Transverse colon (tissue), 4 donors: ENCODE results near the gene SIGLEC7. TPM values are rescaled to one million over a fixed set of nuclear protein-coding genes. Genes with fewer than 3 reads are reported as not detected.

ENCODE experiments used
- DNase-seq: peaks from one replicate; pipeline ENCODE4 v3.0.0-alpha.2; 2019
- H3K27ac ChIP-seq, 4 donors: fragments of 200-600 bp; sonication (generic); 2 replicates each; pipeline ENCODE4 v1.5.1; 2016 to 2018; ENCODE audit warnings: inconsistent platforms in 4 of 4
- H3K27me3 ChIP-seq: fragments of 200-600 bp; sonication (generic); 2 replicates; pipeline ENCODE4 v1.5.1; 2017; ENCODE audit warnings: inconsistent platforms
- H3K36me3 ChIP-seq, 4 donors: fragments of 200-600 bp; sonication (generic); 2 replicates each; pipeline ENCODE4 v1.5.1; 2017 to 2019; ENCODE audit warnings: inconsistent platforms in 4 of 4
- H3K4me1 ChIP-seq, 4 donors: fragments of 200-600 bp; sonication (generic); 2 replicates each; pipeline ENCODE4 v1.5.1; 2017 to 2020; ENCODE audit warnings: inconsistent platforms in 4 of 4
- H3K4me3 ChIP-seq, 4 donors: fragments of 200-600 bp; sonication (generic); 1 replicate in 1 of 4; 2 replicates in 3 of 4; pipeline versions ENCODE4 v1.5.1 to v1.6.1; 2017 to 2019; ENCODE audit warnings: inconsistent platforms in 4 of 4
- H3K9me3 ChIP-seq, 2 donors: fragments of 200-600 bp; sonication (generic); 2 replicates each; pipeline ENCODE4 v1.5.1; 2017 to 2019; ENCODE audit warnings: inconsistent platforms in 2 of 2
- CTCF ChIP-seq, 5 experiments: fragments of 200-600 bp in 3 of 5; fragments of 450-650 bp in 2 of 5; sonication (generic) in 3 of 5; IDR thresholded peaks; 1 replicate in 2 of 5; 2 replicates in 3 of 5; pipeline ENCODE4 v1.5.1; 2016 to 2017; ENCODE audit warnings: antibody characterized with exemption in 5 of 5, inconsistent platforms in 3 of 5, mild to moderate bottlenecking in 2 of 5, moderate library complexity in 1 of 5
- EP300 ChIP-seq: sonication (generic); formaldehyde crosslinking; IDR thresholded peaks from one replicate; pipeline ENCODE4 v1.6.1; 2017; ENCODE audit warnings: antibody characterized with exemption, low read depth
- POLR2A ChIP-seq: fragments of 450-650 bp; IDR thresholded peaks from one replicate; pipeline ENCODE4 v1.6.1; 2016; ENCODE audit warnings: antibody characterized with exemption, mild to moderate bottlenecking, moderate library complexity
- POLR2AphosphoS5 ChIP-seq, 3 donors: sonication (generic); formaldehyde crosslinking; IDR thresholded peaks; one replicate each; pipeline ENCODE4 v1.6.1; 2016; ENCODE audit warnings: antibody characterized with exemption in 3 of 3
- WGBS, 2 donors: methylation state at CpG; one replicate each; pipeline ENCODE4 v1.1.5; 2018; ENCODE audit warnings: low coverage in 1 of 2; 5-methylcytosine and 5-hydroxymethylcytosine counted together
- in situ Hi-C, 4 donors: fragments of 200-750 bp; cut with MboI; loops; one replicate each; pipeline versions ENCODE4 v1.15.0 to v1.15.1; 2017; ENCODE audit warnings: low sequenced_read_pairs in 3 of 4, low pct_ligation_motif_present in 1 of 4, low pct_unique_long_range_greater_than_20kb in 1 of 4
- intact Hi-C: fragments of 100-400 bp; cut with DNase I; formaldehyde crosslinking; loops from one replicate; pipeline ENCODE4 v1.15.1; 2023; ENCODE audit warnings: low total_unique reads
- total RNA-seq, 4 donors: library from RNA; depleted of rRNA; stranded (reverse); fragments of >200 nt; gene quantifications; one replicate each; pipeline ENCODE4 v1.1.0, GENCODE V29; 2016

Gene SIGLEC7
- total RNA-seq, result 1 to 10 TPM in 1 of 4 donors, under 1 TPM in 1, not detected in 2; 0.82 to 2.1 TPM

DNA sequence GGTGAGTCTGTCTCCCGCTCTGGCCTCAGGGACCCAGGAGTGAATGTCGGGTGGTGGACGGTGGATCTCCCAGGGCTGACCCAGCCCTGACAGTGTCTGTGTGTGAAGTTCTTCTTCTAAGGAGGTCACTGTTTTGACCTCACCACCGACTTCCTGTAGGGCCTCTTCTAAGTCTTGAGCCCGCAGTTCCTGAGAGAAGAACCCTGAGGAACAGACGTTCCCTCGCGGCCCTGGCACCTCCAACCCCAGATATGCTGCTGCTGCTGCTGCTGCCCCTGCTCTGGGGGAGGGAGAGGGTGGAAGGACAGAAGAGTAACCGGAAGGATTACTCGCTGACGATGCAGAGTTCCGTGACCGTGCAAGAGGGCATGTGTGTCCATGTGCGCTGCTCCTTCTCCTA lies at the start of gene SIGLEC7:
SIGLEC7 (plus strand) TSS at position 183 of the 400 bp plus-strand sequence; CDS start at position 252, 69 bp downstream.
- no peaks in the 10 kb centered on the region for H3K36me3 ChIP-seq
- DNase-seq, result peak; percentile 22
- WGBS, 2 donors, result 65% methylated on average over 14 of the region's 14 CpGs; no CpG with 5 or more reads in 1 of the 2 donors
- TF ChIP-seq EP300, result no peak
- TF ChIP-seq POLR2AphosphoS5 (IDR thresholded peaks at IDR 0.05), result peak in 1 of 3 donors; percentile 36
- intact Hi-C loops, result no loop called here
- H3K27me3 ChIP-seq, result peaks cover 18% of the 10 kb centered on the region
- H3K4me1 ChIP-seq, result no peaks in the 10 kb centered on the region
- H3K9me3 ChIP-seq, result no peaks in the 10 kb centered on the region
- H3K4me3 ChIP-seq, result no peak within 1 kb of the TSS
- H3K27ac ChIP-seq, result peak within 1 kb of the TSS; percentile 1 to 47 (median 36)
- in situ Hi-C loops, result no loop called here

DNA sequence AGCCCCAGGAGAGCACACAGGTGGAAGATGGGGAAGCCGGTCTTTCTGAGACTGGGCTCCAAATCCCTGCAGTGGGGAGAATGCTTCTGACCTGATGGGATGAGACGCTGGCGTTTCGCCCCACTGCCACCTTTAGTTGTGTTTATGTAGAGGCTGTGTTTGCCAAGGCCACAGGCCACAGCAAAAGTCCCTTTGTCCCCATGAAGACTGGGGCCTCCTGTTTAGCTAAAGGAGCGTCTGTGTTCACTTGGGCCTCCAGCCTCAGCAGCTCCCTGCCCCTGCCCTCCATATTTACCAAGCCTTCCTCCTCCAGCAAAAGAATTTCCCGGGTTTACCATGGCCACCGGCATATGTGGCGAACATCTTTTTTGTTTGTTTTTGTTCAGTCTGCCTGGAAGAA lies 49.0 kb upstream of the SIGLEC7 start:
- Histone ChIP-seq H3K9me3 (no peaks in the 10 kb centered on the region), H3K4me1 (peaks cover 0 to 8% (median 0%) of the 10 kb centered on the region in 4 donors), H3K36me3 (no peaks in the 10 kb centered on the region), H3K27ac (no peak overlapping the region), H3K4me3 (no peak overlapping the region), H3K27me3 (no peaks in the 10 kb centered on the region)
- in situ Hi-C loops (no loop called here), intact Hi-C loops (no loop called here)
- no peak for TF ChIP-seq POLR2AphosphoS5 (IDR thresholded peaks at IDR 0.05)
- no peak for TF ChIP-seq CTCF (IDR thresholded peaks at IDR 0.05)
- TF ChIP-seq POLR2A, result no peak
- TF ChIP-seq EP300, result no peak
- no peak for DNase-seq
- WGBS, 2 donors, result 69% methylated on average over 8 of the region's 8 CpGs; no CpG with 5 or more reads in 1 of the 2 donors

DNA sequence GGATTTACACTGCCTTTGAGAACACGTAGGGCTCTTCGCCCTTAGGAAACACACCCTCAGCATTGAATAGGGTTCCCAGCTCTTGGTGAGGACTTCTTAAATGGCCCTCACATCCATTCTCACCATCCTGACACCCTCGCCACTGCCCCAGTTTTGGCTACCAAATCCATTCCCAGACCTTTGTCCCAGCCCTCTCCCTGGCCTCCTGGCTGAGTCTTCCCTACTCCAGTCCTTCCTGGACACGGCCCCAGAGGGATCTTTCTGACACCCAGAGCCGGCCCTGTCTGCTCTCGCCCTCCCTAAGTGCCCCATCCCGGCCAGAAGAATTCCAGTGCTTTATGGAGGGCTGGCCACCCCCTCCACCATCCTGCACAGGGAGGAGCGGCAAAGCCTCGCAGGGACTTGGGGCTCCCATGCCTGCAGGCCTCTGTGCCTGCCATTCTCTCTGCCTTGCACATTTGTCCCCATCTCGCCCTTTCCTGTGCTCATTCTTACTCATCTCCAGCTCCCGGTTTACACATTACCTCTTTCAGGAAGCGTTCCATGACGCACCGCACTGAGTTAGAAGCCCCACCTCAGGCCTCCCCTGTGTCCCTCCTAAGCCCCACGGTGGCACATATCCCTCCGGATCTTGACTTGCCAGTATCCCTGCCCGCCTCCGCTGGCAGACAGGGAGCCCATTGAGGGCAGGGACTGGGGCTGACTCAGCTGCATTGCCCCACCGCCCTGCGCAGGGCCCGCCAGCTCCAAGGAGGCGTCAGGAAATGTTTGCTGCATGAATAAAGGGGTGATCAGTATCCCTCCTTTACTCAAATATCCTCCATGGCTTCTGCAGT lies 48.4 kb upstream of the SIGLEC7 start:
- Histone ChIP-seq H3K36me3 (no peaks in the 10 kb centered on the region), H3K27me3 (no peaks in the 10 kb centered on the region), H3K4me3 (no peak overlapping the region), H3K27ac (no peak overlapping the region), H3K9me3 (no peaks in the 10 kb centered on the region), H3K4me1 (peaks cover 0 to 8% (median 0%) of the 10 kb centered on the region in 4 donors)
- in situ Hi-C loops (no loop called here), intact Hi-C loops (no loop called here)
- TF ChIP-seq EP300 (no peak), CTCF (IDR thresholded peaks at IDR 0.05) (no peak), POLR2AphosphoS5 (IDR thresholded peaks at IDR 0.05) (no peak), POLR2A (no peak)
- DNase-seq, result no peak
- WGBS, 2 donors, result 75 to 83% methylated on average over 7 to 22 of the region's 22 CpGs

GRCh38 chr19:51094696-51095279 lies 47.3 kb upstream of the SIGLEC7 start:
- Histone ChIP-seq H3K27ac (no peak overlapping the region), H3K9me3 (no peaks in the 10 kb centered on the region), H3K36me3 (no peaks in the 10 kb centered on the region), H3K27me3 (no peaks in the 10 kb centered on the region), H3K4me3 (no peak overlapping the region), H3K4me1 (peaks cover 0 to 8% (median 0%) of the 10 kb centered on the region in 4 donors)
- intact Hi-C loops (no loop called here), in situ Hi-C loops (no loop called here)
- 29 to 83% methylated on average over 2 to 15 of the region's 15 CpGs for WGBS, 2 donors
- TF ChIP-seq POLR2AphosphoS5 (IDR thresholded peaks at IDR 0.05) (no peak), POLR2A (no peak), EP300 (no peak), CTCF (IDR thresholded peaks at IDR 0.05) (peak; percentile 54 to 67 (median 57))
- DNase-seq, result no peak
